Measurements from ENCODE around the gene FBLN2. TPM values are rescaled to one million over a fixed set of nuclear protein-coding genes. Genes with fewer than 3 reads are reported as not detected.

The FBLN2 gene
- total RNA-seq, 4 donors from 2014 or later: 25.3 to 93.8 (median 47.6) TPM

GRCh38 chr3:13686367-13687160 lies 137.6 kb downstream of the FBLN2 start:
- H3K4me3 ChIP-seq: no peak overlapping the region
- 60% methylated on average over 10 of the region's 10 CpGs for WGBS
- H3K4me1 ChIP-seq: no peaks in the 10 kb centered on the region
- H3K27ac ChIP-seq: no peak overlapping the region
- no peak for DNase-seq (ENCODE audit: low spot score in 2 of 2)
- TF ChIP-seq POLR2A (IDR thresholded peaks at IDR 0.05): no peak
- no peak for TF ChIP-seq CTCF (IDR thresholded peaks at IDR 0.05)
- no peak for TF ChIP-seq EP300 (IDR thresholded peaks at IDR 0.05)
- TF ChIP-seq POLR2AphosphoS5 (IDR thresholded peaks at IDR 0.05): no peak
- H3K27me3 ChIP-seq: peaks cover 24% of the 10 kb centered on the region
- no peaks in the 10 kb centered on the region for H3K9me3 ChIP-seq
- no peaks in the 10 kb centered on the region for H3K36me3 ChIP-seq

GRCh38 chr3:13687517-13687943 lies 138.6 kb downstream of the FBLN2 start:
- H3K27me3 ChIP-seq: peaks cover 26% of the 10 kb centered on the region
- no peak overlapping the region for H3K4me3 ChIP-seq
- no peak overlapping the region for H3K27ac ChIP-seq
- TF ChIP-seq CTCF (IDR thresholded peaks at IDR 0.05) (no peak), POLR2AphosphoS5 (IDR thresholded peaks at IDR 0.05) (no peak), EP300 (IDR thresholded peaks at IDR 0.05) (no peak), POLR2A (IDR thresholded peaks at IDR 0.05) (no peak)
- no peaks in the 10 kb centered on the region for H3K36me3 ChIP-seq
- WGBS: 40% methylated on average over 5 of the region's 5 CpGs
- H3K4me1 ChIP-seq: no peaks in the 10 kb centered on the region
- H3K9me3 ChIP-seq: no peaks in the 10 kb centered on the region
- DNase-seq (ENCODE audit: low spot score in 2 of 2): no peak

Other genes with a start within 250 kb of the FBLN2 start
- gene NUP210, start 128.8 kb upstream of the FBLN2 start, total RNA-seq: 10 to 100 TPM in 1 of 4 donors, 1 to 10 TPM in 3; 3.1 to 15.4 (median 5.0) TPM
- gene HDAC11, start 68.8 kb upstream of the FBLN2 start, total RNA-seq: 10 to 100 TPM; 16.7 to 28.3 (median 27.5) TPM

Data from suprapubic skin (tissue), 4 donors.